ENCODE measurements around the gene PHAX. TPM values are rescaled to one million over a fixed set of nuclear protein-coding genes. Genes with fewer than 3 reads are reported as not detected.
"Not testable (repeated sequence)": the region's sequence is repeated elsewhere in the genome, so short reads cannot be mapped to it uniquely, and the experiment has no call there.

PHAX gene, protein sequence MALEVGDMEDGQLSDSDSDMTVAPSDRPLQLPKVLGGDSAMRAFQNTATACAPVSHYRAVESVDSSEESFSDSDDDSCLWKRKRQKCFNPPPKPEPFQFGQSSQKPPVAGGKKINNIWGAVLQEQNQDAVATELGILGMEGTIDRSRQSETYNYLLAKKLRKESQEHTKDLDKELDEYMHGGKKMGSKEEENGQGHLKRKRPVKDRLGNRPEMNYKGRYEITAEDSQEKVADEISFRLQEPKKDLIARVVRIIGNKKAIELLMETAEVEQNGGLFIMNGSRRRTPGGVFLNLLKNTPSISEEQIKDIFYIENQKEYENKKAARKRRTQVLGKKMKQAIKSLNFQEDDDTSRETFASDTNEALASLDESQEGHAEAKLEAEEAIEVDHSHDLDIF
- 10 to 100 TPM; 25.8 to 37.1 (median 33.5) TPM for total RNA-seq
- polyA plus RNA-seq, result 10 to 100 TPM; 24.1 to 63.7 TPM
- long read RNA-seq, donor 1, full-length matches to known transcripts, result 93 of 127 reads
- long read RNA-seq, donor 1, partial matches to known transcripts, result 23 of 127 reads
- long read RNA-seq, donor 1, other reads (novel, unspliced or antisense), result 11 of 127 reads
- long read RNA-seq, donor 2, full-length matches to known transcripts, result 32 of 42 reads
- long read RNA-seq, donor 2, partial matches to known transcripts, result 10 of 42 reads
- long read RNA-seq, donor 2, other reads (novel, unspliced or antisense), result 0 of 42 reads
- long read RNA-seq, donor 3, full-length matches to known transcripts, result 16 of 23 reads
- long read RNA-seq, donor 3, partial matches to known transcripts, result 2 of 23 reads
- long read RNA-seq, donor 3, other reads (novel, unspliced or antisense), result 5 of 23 reads

- intact Hi-C loops (cut with DNase I), result loop anchor here in 1 of 4 donors (5.0 kb wide), 1 partner anchor 264 kb away; no protein-coding TSS in a partner anchor
- DNase-seq, result peak; percentile 74 to 87 (median 79)
- peak within 1 kb of the TSS; percentile 91 for H3K4me3 ChIP-seq
- peaks cover 13% of the 10 kb centered on the region for H3K4me1 ChIP-seq (ENCODE audit: insufficient read depth)
- H3K27me3 ChIP-seq, result no peaks in the 10 kb centered on the region
- 2 to 3% (median 2%) methylated on average over 59 to 79 of the region's 79 CpGs for WGBS, 3 donors
- no peaks in the 10 kb centered on the region for H3K36me3 ChIP-seq
- H3K9me3 ChIP-seq, result no peaks in the 10 kb centered on the region
- peak within 1 kb of the TSS; percentile 54 to 67 for H3K27ac ChIP-seq
- TF ChIP-seq, protein P1, sequence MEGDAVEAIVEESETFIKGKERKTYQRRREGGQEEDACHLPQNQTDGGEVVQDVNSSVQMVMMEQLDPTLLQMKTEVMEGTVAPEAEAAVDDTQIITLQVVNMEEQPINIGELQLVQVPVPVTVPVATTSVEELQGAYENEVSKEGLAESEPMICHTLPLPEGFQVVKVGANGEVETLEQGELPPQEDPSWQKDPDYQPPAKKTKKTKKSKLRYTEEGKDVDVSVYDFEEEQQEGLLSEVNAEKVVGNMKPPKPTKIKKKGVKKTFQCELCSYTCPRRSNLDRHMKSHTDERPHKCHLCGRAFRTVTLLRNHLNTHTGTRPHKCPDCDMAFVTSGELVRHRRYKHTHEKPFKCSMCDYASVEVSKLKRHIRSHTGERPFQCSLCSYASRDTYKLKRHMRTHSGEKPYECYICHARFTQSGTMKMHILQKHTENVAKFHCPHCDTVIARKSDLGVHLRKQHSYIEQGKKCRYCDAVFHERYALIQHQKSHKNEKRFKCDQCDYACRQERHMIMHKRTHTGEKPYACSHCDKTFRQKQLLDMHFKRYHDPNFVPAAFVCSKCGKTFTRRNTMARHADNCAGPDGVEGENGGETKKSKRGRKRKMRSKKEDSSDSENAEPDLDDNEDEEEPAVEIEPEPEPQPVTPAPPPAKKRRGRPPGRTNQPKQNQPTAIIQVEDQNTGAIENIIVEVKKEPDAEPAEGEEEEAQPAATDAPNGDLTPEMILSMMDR (IDR thresholded peaks at IDR 0.05), result peak; percentile 61 to 85 (median 72)
- TF ChIP-seq POLR2A (IDR thresholded peaks at IDR 0.05) (peak; percentile 15), EP300 (IDR thresholded peaks at IDR 0.05) (no peak)
Observed at GRCh38 chr5:126600631-126601511, at the start of gene PHAX. TSS of gene PHAX (plus strand) at chr5:126600947. CDS start at chr5:126600963, 16 bp downstream.

GRCh38 chr5:126552614-126553013, 48.1 kb upstream of the PHAX start:
- Histone ChIP-seq H3K4me1 (ENCODE audit: insufficient read depth) (no peaks in the 10 kb centered on the region), H3K9me3 (no peaks in the 10 kb centered on the region), H3K4me3 (no peak overlapping the region), H3K27ac (no peak overlapping the region), H3K27me3 (no peaks in the 10 kb centered on the region), H3K36me3 (peaks cover 3% of the 10 kb centered on the region)
- no peak for DNase-seq
- intact Hi-C loops (cut with DNase I), result no loop called here
- WGBS, 3 donors, result 80 to 94% (median 81%) methylated on average over 2 of the region's 2 CpGs
- TF ChIP-seq EP300 (IDR thresholded peaks at IDR 0.05), result no peak
- TF ChIP-seq, protein P1 (IDR thresholded peaks at IDR 0.05), result no peak
- TF ChIP-seq POLR2A (IDR thresholded peaks at IDR 0.05), result no peak

DNA sequence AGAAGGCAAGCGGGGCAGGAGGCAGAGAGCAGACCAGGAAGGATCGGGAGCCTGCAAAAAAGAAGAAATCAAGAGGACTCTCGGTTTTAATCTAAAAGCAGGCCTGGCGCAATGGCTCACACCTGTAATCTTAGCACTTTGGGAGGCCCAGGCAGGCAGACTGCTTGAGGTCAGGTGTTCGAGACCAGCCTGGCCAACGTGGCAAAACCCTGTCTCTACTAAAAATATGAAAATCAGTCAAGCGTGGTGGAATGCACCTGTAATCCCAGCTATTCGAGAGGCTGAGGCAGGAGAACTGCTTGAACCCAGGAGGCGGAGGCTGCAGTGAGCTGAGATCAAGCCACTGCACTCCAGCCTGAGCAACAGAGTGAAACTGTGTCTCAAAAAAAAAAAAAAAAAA, 45.6 kb upstream of the PHAX start:
- WGBS, 3 donors, result 89 to 94% (median 91%) methylated on average over 9 of the region's 9 CpGs
- intact Hi-C loops (cut with DNase I); H3K4me3 ChIP-seq; H3K9me3 ChIP-seq; H3K27me3 ChIP-seq; H3K27ac ChIP-seq; H3K4me1 ChIP-seq (ENCODE audit: insufficient read depth); DNase-seq; H3K36me3 ChIP-seq: not testable (repeated sequence)

DNA sequence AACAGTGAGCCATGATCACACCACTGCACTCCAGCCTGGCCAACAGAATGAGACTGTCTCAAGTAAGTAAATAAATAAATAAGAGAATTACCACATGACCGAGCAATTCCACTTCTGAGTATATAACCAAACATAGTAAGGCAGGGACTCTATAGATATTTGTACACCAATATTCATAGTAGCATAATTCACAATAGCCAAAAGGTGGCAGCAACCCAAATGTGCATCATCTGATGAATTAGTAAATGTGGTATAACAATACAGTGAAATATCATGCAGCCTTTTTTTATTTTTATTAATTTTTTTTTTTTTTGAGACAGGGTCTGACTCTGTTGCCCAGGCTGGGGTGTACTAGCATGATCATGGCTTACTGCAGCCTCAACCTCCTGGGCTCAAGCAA, 38.8 kb upstream of the PHAX start:
- no peak for DNase-seq
- no peaks in the 10 kb centered on the region for H3K27me3 ChIP-seq
- no peaks in the 10 kb centered on the region for H3K36me3 ChIP-seq
- WGBS, 3 donors, result 75 to 88% (median 83%) methylated on average over 1 of the region's 1 CpG
- H3K4me1 ChIP-seq (ENCODE audit: insufficient read depth), result peaks cover 2% of the 10 kb centered on the region
- intact Hi-C loops (cut with DNase I), result no loop called here
- no peaks in the 10 kb centered on the region for H3K9me3 ChIP-seq
- no peak for TF ChIP-seq EP300 (IDR thresholded peaks at IDR 0.05)
- TF ChIP-seq POLR2A (IDR thresholded peaks at IDR 0.05), result no peak
- TF ChIP-seq, protein P1 (IDR thresholded peaks at IDR 0.05), result no peak
- H3K27ac ChIP-seq, result no peak overlapping the region
- H3K4me3 ChIP-seq, result no peak overlapping the region
